GM19025 (cell line): ENCODE measurements around the gene EXTL2.
"Not testable (repeated sequence)": the region's sequence is repeated elsewhere in the genome, so short reads cannot be mapped to it uniquely, and the experiment has no call there.

ENCODE experiments used
- ATAC-seq: cut with Tn5 transposase; IDR thresholded peaks from one replicate; pipeline ENCODE4 v1.9.1; 2021; ENCODE audit warnings: mild to moderate bottlenecking, low read depth, moderate library complexity; ENCODE audit not compliant: unreplicated experiment

EXTL2 gene

GRCh38 chr1:100866041-100866900 is 28.4 kb downstream of the EXTL2 start:
- ATAC-seq = peak; percentile 48

DNA sequence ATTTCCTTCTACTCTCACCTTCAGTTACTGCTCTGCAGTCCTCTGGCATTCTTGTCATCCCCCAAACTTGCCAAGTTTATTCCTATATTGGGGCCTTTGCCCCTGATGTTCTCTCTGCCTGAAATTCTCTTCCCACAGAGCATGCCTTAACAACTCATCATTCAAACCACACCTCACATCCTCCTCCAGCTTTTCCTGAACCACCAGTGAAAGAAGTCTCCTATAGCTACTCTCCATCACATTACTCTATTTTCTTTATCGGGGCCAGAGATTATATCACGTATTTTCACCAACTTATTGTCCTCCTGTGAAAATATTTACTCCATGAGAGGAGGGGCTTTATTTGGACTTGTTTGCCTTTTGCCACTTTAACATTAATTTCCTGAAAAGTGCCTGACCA is 32.1 kb downstream of the EXTL2 start:
- no peak for ATAC-seq

GRCh38 chr1:100861379-100861778 is 33.3 kb downstream of the EXTL2 start:
- ATAC-seq = no peak

DNA sequence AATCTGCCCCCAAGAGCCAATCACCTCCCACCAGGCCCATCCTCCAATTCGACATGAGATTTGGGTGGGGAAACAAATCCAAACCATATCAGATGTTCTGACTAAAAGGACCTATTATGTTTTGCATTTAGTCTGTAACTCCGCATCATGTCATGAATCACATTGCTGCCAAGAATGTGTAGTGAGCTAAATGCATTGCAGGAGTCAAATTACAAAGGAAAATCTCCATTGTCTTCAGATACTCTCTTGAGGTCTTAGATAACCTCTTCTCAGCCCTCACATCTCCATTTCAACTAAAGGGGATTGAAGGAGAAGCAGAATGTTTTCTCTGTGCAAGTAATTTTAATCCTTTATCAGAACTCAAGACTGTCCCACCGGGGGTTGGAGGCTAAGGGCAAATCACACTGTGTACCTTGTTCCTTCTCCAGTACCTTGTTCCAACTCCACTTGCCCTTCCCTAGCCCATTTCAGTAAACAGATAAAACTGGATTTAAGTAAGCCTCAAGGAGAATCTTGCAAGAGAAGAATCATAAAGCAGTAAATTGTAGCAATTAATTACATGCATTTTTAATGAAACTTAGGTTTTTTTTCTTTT is 34.1 kb downstream of the EXTL2 start:
- ATAC-seq = no peak

DNA sequence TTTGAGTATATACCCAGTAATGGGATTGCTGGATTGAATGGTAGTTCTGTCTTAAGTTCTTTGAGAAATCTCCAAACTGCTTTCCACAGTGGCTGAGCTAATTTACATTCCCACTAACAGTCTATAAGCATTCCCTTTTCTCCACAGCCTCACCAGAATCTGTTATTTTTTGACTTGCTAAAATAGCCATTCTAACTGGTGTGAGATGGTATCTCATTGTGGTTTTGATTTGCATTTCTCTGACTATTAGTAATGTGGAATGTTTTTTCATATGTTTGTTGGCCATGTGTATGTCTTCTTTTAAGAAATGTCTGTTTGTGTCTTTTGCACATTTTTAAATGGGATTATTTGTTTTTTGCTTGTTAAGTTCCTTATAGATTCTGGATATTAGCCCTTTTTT is 39.5 kb downstream of the EXTL2 start:
- not testable (repeated sequence) for ATAC-seq

GRCh38 chr1:100852976-100853375 is 41.7 kb downstream of the EXTL2 start:
- ATAC-seq = no peak

GRCh38 chr1:100851726-100852125 is 42.9 kb downstream of the EXTL2 start:
- no peak for ATAC-seq

DNA sequence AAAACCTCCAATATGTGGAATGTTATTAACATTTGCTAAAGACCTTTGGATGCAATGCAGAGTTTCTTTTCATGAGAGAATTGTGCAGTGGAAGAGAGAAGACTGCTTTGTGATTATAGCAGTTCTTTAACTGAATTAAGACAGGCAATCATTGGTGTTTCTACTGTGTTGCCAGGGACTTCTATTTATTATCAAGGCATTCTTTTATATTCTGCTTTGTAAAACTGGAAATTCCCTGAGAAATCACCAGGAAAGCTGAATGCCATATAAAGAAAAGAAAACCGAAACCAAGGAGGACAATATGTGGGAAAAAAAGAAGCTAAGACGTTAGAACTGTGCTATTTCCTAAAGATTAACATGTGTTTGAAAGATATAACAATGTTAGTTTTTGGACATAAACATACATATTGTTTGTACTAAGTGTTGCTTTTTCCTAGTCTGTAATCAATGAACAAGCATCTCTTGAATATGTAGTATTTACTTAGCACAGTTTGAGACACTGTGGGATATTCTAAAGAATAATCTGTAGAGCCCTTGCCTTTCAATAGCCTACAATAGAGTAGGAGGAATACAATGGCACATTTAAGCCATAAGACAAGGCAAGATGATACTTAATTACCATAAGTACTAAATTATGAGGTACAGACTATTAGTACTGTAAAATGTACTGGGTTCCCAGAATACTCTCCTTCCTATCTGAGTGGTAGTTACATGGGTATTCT is 47.1 kb downstream of the EXTL2 start:
- ATAC-seq = no peak

DNA sequence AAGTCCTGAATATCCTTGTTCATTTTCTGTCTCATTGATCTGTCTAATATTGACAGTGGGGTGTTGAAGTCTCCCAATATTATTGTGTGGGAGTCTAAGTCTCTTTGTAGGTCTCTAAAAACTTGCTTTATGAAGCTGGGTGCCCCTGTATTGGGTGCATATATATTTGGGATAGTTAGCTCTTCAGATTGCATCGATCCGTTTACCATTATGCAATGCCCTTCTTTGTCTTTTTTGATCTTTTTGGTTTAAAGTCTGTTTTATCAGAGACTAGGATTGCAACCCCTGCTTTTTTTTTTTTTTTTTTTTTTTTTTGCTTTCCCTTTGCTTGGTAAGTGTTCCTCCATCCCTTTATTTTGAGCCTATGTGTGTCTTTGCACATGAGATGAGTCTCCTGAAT is 51.5 kb downstream of the EXTL2 start:
- not testable (repeated sequence) for ATAC-seq

DNA sequence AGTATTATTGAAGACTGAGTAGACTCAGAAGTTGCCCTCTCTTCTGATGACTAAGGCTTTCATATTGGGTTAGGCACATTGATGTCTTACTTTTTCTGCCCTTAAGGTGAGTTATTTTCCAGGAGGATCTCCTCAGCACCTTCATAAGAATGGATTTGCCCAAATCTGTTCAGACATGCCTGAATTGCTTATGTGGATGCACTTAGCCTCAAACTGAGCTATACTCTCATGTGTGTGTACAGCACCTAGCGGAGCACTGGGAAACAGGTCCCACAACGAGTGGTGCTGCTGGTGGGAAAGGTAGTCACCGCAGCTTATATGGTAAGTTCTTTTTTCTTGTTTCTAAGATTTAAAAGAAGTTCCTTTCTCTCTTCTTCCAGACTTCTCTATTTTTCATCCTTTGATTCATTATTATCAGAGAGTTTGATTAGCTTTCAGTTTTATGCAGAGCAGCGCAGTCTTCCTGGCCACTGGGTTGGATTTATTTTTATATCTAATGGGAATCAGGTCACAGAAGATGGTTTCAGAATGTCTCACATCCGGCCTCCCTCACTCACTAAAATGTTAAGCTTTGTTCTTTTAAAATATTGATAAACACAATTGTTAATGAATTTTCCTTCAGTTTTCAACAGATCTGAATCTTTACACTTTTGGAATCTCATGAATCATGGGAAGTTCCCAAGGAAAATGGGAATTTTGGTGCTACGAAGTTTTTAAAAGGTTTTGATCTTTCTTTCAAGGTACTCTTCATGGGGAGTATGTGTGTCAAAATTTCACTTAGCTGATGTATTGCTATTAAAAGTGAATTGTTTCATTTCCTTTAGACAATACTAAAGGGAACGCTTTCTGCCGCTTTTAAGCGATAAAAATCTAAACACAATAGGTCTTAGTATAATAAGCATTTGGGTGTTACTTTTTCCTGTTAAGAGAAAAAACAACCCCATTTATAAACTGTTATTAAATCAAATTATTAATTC is 58.5 kb downstream of the EXTL2 start:
- ATAC-seq = no peak

DNA sequence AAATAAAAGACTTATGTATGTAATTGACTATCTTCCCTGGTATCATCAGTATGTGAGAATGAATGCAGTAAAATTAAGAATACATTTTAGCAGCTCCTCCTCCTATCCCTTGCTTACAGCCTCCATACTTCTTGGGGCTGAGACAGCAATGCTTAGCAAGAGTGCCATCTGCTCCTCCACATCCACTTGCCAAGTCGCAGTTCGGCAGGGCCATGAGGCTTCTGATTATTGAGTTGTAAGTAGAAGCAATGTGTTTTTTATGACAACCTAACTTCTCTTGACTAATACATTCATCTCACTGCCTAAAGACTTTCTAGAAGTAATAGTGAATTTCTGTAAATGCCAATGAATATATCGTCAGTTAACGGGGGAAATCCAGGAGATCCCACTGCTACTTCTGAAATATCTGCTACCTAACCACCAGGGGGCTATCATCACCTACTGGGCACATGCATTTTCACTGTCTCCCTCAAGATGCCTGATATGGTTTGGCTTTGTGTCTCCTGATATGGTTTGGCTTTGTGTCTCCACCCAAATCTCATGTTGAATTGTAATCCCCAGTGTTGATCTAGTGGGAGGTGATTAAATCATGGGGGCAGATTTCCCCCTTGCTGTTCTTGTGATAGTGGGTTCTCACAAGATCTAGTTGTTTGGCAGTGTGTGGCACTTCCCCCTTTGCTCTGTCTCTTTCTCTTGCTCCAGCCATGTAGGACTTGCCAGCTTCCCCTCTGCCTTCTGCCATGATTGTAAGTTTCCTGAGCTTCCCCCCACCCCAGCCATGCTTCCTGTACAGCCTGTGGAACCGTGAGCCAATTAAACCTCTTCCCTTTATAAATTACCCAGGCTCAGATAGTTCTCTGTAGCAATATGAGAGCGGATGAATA is 59.6 kb downstream of the EXTL2 start:
- no peak for ATAC-seq

DNA sequence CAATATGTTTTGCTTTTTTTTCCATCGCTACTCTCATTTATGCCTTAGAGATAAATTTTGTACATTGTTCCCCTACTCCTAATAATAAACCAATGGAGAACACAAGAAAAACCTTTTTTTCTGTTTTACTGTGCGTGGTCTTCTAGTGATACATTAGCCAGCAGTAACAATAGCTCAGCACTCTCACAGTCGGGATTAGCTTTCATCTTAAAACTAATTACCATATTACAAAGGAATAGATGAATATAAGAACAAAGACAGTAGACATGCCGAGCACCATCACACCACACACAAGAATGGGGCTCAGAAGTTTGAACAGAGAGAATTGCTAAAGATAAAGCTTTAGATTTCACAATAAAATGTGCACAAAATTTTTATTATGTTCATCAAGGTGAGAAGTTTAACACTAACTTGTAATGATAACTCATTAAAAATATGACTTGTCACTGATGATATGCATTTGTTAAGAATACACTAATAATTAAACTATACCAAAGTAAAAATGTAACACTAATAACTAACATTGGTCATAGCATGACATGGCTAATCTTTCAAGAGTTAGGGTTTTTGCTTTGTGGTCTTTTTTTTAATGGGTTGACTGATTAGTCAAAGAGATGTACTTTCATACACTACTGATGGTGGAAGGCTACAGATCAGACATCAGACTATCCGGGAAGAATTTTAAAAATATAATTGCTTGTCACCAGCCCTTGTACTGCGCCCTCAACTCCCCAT is 61.8 kb downstream of the EXTL2 start:
- no peak for ATAC-seq

DNA sequence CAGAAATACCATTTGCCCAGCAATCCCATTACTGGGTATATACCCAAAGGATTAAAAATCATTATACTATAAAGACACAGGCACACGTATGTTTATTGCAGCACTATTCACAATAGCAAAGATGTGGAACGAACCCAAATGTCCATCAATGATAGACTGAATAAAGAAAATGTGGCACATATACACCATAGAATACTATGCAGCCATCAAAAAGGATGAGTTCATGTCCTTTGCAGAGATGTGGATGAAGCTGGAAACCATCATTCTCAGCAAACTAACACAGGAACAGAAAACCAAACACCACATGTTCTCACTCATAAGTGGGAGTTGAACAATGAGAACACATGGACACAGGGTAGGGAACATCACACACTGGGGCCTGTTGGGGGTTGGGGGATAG is 69.0 kb downstream of the EXTL2 start:
- not testable (repeated sequence) for ATAC-seq
